ENCODE data around the gene TRIB2.

- no peak for TF ChIP-seq CTCF (IDR thresholded peaks at IDR 0.05)
- no peak for TF ChIP-seq POLR2A (IDR thresholded peaks at IDR 0.05)
Observed at GRCh38 chr2:12722447-12723316, 5.9 kb downstream of the TRIB2 start.
